NOMO-1 treated with DMSO at 0.1 percent for 48 hours (cell line): Measurements from ENCODE around the gene SPATA17.
"Not testable (repeated sequence)": the region's sequence is repeated elsewhere in the genome, so short reads cannot be mapped to it uniquely, and the experiment has no call there.

Experiments used
- DNase-seq: peaks from one replicate; lab custom pipeline; 2025; ENCODE audit not compliant: unreplicated experiment; lab: John Stamatoyannopoulos, UW

SPATA17 gene, protein sequence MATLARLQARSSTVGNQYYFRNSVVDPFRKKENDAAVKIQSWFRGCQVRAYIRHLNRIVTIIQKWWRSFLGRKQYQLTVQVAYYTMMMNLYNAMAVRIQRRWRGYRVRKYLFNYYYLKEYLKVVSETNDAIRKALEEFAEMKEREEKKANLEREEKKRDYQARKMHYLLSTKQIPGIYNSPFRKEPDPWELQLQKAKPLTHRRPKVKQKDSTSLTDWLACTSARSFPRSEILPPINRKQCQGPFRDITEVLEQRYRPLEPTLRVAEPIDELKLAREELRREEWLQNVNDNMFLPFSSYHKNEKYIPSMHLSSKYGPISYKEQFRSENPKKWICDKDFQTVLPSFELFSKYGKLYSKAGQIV

GRCh38 chr1:217630711-217631591 is at the start of gene SPATA17, which contains the start of gene GPATCH2:
Gene SPATA17, plus strand, starts transcription at chr1:217631344. Its CDS starts 35 bp downstream, at chr1:217631379.
Gene GPATCH2, minus strand, starts transcription at chr1:217631090. Its CDS starts 119 bp downstream, at chr1:217630971.
- peak; percentile 90 for DNase-seq

DNA sequence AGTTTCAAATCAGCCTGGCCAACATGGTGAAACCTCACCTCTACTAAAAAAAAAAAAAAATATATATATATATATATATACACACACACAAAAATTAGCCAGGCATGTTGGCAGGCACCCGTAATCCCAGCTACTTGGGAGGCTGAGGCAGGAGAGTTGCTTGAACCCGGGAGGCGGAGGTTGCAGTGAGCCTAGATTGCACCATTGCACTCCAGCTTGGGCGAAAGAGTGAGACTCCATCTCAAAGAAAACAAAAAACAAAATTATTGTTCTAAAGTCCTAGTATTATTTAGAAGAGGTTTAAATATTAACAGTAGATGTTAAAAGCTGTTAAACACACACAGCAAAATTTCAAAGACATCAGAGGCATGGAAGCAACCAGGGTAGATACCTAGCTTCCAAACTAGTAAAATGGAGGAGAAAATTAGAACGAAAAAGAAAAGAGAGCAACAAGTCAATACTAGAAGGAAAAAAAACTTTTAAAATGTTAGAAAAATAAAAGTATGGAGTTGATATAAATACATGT is 46.8 kb upstream of the SPATA17 start:
- not testable (repeated sequence) for DNase-seq

DNA sequence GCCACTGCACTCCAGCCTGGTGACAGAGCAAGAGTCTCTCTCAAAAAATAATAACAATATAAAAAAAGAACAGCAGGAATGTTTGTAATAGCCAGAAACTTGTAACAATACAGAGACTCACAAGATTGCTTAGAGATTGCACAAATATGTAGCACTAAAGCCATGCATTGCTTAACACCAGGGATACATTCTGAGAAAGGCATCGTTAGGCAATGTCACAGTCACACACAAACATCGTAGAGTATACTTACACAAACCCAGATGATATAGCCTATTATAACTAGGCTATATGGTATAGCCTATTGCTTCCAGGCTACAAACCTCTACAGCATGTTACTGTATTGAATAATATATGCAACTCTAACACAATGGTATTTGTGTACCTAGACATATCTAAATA is 45.6 kb upstream of the SPATA17 start:
- DNase-seq = no peak

DNA sequence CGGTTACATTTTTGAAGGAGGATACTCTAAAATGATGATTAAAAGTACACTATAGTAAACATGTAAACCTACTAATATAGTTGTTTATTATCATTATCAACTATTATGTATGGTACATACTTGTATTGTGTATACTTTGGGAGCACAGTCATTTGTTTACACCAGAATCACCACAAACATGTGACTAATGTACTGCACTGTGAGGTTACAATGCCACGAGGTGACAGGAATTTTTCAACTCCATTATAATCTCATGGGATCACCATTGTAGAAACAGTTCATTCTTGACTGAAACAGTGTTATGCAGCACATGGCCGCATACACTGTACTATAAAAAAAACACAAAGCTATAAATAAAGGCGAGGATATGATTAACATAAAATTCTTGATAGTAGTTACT is 44.6 kb upstream of the SPATA17 start:
- DNase-seq = no peak

DNA sequence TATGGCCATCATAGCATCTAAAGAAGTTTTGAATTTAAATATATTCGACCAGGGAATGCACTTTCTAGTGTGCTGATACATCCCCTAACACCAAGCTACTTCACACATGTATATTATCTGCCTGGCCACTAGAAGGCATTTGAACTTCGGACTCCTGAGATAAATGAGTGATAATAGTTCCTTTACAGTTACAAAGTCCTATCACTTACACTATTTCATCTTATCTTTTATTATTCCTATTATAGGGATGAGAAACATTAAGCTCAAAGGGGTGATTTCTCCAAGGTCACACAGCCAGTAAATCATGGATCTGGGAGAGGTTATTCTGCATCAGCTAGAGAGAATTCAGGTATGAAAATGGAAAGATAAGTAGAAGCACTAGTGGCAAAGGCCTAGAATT is 40.5 kb upstream of the SPATA17 start:
- no peak for DNase-seq

DNA sequence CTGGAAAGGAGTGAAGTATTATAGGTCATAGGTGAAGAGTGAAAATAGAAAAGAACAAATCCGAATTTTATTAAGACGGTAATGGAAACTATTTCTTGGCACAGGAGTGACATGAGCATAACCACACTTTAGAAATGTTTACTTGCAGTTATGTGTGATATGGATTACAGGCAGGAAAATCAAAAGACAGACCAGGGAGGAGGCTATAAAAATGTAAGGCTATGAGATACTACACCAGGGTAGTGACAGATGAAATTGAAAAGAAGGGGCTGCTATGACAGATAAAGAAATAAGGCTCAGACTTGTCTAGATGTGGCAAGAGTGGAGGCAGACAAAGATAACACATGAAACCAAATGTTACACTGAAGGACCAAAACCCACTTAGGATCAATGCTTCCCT is 32.0 kb upstream of the SPATA17 start:
- DNase-seq = no peak

DNA sequence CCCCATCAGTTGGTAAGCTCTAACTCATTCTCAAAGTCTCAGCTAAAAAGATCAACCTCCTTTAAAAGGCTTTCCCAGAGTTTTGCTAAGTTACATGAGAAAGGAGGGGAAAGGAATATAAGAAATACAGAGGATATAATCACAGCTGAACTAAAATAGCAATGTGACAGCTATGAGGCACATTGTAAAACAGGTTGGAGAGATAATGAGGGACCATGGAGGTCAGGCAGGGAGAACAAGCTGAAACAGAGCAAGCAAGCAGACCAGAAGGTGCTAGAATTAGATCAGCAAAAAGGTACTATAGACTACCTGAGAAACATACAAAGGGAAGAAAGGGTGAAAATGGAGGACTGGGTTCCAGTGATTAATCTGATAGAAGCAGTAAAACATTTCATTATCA is 28.8 kb upstream of the SPATA17 start:
- DNase-seq = no peak

DNA sequence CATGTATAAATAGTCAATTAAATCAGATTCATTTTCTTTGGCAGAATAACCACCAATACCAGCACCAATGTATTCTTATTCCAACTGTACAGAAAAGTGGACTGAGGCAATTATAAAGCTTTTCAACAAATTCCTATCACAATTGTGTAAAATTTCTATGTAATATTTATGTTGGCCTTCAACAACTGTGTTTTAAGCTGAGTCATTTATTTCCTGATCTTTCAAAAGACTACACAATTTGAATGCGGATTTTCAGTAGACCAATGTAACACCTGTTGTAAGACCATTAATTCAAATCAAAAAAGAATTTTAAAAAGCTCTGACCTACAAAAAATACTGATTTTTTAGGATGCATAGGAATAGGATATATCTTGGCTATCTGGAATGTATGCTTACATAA is 25.8 kb upstream of the SPATA17 start:
- DNase-seq = no peak

GRCh38 chr1:217614200-217614712 is 16.9 kb upstream of the SPATA17 start:
- no peak for DNase-seq

DNA sequence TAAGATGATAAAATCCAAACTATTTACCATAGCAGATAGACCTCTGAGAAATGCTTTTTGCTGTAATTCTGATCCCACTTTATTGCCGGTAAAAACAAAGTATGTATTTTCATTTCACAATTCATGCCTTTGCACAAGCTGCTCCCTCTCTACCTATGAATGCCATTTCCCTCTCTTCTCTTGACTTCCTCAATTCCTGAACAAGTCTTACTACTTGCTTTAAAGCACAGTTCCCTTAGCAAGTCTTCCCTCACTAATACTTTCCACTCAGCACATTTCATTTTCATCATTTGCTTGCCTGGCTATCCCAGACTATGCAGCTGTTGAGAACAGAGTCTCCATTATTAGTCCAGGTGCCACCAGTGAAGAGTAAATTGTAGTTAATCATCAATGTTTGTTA is 14.0 kb upstream of the SPATA17 start:
- DNase-seq = peak; percentile 47

- no peak for DNase-seq
Observed at GRCh38 chr1:217620814-217621213, 10.3 kb upstream of the SPATA17 start.

GRCh38 chr1:217622042-217622441 is 9.1 kb upstream of the SPATA17 start:
- DNase-seq = no peak

GRCh38 chr1:217626321-217626720 is 4.8 kb upstream of the SPATA17 start:
- no peak for DNase-seq

DNA sequence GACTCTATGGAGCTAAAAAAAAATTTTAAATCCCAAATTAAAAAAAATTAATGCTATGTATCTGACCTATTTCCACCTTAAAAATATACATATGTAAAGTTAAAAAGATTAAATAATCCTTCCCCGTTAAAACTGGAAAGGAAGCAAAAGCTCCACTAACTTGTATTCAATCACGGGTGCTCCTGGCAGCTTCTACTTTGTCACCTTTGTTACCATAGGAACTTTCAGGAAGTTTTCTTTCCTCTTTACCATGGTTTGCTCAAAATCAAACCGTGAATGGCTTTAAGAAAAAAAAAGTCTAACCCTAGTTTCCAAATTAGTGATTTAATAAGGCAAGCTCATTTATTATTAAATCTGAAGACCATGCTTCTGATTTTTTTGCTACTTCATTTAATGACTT is 3.7 kb upstream of the SPATA17 start:
- no peak for DNase-seq

DNA sequence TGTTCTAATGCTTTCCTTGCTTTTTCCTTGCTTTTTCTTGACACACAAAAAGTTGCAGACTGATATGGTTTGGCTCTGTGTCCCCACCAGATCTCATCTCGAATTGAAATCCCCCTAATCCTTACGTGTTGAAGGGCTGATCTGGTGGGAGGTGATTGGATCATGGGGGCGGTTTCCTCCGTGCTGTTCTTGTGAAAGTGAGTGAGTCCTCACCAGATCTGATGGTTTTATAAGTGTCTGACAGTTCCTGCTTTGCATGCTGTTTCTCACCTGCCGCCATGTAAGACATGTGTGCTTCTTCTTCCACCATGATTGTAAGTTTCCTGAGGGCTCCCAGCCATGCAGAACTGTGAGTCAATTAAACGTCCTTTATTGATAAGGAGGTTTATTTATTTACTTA is 11.3 kb downstream of the SPATA17 start:
- no peak for DNase-seq

DNA sequence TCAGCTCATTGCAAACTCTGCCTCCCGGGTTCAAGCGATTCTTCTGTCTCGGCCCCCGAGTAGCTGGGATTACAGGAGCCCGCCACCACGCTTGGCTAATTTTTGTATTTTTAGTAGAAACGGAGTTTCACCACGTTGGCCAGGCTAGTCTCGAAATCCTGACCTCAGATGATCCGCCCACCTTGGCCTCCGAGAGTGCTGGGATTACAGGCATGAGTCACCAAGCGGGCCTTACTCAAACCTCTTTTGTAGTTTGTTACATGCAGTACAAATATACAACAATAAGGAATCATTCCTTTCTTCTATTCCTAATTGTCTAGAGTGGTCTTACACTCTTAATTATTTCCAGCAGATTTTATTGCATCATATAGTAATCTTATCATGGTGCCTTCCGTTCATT is 16.6 kb downstream of the SPATA17 start:
- DNase-seq = no peak

- DNase-seq = no peak
Observed at GRCh38 chr1:217650674-217651073, 19.5 kb downstream of the SPATA17 start.

DNA sequence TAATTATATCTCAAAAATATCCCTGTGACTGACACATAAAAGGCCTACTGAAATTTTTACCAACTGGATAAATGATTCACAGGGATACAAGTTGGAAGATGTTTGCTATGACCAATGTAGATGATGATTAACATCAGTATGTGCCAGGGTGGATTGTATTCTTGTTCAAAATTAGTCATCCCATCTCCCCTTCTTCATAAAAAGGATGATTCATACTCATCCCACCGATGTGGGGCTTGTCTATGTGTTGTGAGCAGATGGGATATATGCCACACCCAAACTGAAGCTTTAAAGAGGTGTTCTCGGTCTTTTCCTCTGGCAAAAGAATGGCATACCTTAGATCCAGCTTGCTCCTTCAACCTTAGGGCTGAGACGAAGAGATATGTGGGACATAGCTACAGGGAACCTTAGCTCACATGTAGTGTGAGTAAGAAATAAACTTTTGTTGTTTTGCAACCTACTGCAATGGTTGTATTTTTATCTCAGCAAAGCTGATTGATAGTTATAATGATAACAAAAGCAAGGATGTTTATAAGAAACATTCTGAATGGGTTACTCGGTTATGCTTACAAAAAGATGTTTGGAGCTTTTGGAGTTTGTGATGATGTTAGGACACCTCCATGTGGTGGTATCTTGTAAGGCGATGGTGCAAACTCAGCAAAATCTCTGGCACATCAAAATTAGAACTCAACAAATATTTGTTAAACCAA is 29.4 kb downstream of the SPATA17 start:
- no peak for DNase-seq

DNA sequence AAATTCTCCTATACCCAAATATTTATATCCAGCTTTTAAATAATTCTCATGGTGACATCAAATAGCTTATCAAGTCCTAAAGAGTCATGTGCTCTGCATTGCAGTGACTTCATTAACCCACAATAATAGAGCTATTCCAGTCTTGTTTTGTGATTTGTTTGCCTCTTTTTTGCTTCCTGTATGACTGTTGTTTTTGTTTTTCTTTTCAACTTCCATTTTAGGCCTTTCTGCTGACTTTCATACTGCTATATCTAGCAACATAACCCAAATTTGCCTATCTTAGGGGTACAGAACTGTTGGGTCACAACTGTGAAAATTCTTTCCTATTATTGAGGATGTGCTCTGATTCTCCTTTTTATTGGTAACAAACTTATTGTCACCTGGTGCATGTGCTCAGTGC is 30.3 kb downstream of the SPATA17 start:
- DNase-seq = no peak

- no peak for DNase-seq
Observed at GRCh38 chr1:217668351-217668940, 37.3 kb downstream of the SPATA17 start.

- peak; percentile 88 for DNase-seq
Observed at GRCh38 chr1:217673387-217673786, 42.2 kb downstream of the SPATA17 start.
